ENCODE measurements around the gene LYL1.

The LYL1 gene

GRCh38 chr19:13056052-13056660, 46.5 kb downstream of the LYL1 start:
- Mint-ChIP-seq H3K36me3 (ENCODE audit: low read depth) (no peaks in the 10 kb centered on the region), H3K27me3 (ENCODE audit: low read depth) (peaks cover 54% of the 10 kb centered on the region), H3K27ac (peak overlapping the region; percentile 98 to 99 (median 99)), H3K9me3 (no peaks in the 10 kb centered on the region), H3K4me1 (peaks cover 89% of the 10 kb centered on the region), H3K4me3 (peak overlapping the region; percentile 62 to 76 (median 63))
- TF ChIP-seq, protein P1, sequence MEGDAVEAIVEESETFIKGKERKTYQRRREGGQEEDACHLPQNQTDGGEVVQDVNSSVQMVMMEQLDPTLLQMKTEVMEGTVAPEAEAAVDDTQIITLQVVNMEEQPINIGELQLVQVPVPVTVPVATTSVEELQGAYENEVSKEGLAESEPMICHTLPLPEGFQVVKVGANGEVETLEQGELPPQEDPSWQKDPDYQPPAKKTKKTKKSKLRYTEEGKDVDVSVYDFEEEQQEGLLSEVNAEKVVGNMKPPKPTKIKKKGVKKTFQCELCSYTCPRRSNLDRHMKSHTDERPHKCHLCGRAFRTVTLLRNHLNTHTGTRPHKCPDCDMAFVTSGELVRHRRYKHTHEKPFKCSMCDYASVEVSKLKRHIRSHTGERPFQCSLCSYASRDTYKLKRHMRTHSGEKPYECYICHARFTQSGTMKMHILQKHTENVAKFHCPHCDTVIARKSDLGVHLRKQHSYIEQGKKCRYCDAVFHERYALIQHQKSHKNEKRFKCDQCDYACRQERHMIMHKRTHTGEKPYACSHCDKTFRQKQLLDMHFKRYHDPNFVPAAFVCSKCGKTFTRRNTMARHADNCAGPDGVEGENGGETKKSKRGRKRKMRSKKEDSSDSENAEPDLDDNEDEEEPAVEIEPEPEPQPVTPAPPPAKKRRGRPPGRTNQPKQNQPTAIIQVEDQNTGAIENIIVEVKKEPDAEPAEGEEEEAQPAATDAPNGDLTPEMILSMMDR (IDR thresholded peaks at IDR 0.05; ENCODE audit: unreplicated experiment in 3 of 3) = no peak

DNA sequence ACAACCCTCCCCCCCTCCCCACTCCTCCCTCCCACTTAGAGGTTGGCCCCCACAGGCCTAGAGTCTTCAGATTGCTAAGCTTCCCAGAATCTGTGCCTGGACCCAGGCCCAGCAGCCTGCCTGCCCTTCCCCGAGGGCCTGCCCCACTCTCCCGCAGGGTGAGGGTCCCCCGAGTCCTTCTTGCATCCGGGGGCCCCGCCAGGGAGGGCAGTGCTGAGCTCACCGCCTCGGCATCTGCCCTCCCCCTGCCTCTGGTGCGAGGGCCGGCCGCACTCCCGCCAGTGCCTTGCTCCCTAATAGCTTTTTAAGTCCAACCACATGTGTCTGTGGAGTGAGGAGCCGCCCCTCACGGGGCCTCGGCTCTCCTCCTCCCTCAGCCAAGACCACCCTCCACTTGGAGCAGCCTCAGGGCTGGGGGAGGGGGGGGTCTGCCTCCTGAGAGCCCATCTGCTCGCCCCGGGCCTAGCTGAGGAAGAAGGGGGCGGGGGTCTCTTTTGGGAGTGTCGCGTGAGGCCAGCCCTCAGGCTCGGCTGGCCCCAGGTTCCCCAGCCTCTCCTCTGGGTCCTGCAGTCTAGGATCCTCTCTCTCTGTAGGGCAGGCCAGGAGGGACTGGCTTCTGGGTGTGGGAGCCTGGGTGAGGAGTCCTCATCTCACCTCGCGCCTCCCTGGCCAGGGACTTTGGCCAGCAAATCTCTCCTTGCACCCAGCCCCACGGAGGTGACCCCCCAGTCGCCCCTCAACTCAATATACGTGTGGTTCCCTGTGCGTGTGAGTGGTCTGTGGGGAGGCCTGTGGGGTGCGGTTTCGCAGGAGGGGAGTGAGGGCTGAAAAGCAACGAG, 47.2 kb downstream of the LYL1 start:
- no peaks in the 10 kb centered on the region for H3K36me3 Mint-ChIP-seq (ENCODE audit: low read depth)
- peak overlapping the region; percentile 98 to 99 (median 99) for H3K27ac Mint-ChIP-seq
- no peaks in the 10 kb centered on the region for H3K9me3 Mint-ChIP-seq
- peak overlapping the region; percentile 62 to 76 (median 63) for H3K4me3 Mint-ChIP-seq
- H3K4me1 Mint-ChIP-seq = peaks cover 89% of the 10 kb centered on the region
- TF ChIP-seq, protein P1 (IDR thresholded peaks at IDR 0.05; ENCODE audit: unreplicated experiment in 3 of 3) = no peak
- H3K27me3 Mint-ChIP-seq (ENCODE audit: low read depth) = peaks cover 55% of the 10 kb centered on the region

- Mint-ChIP-seq H3K27ac (peak overlapping the region; percentile 98 to 99 (median 99)), H3K36me3 (ENCODE audit: low read depth) (peaks cover 4% of the 10 kb centered on the region), H3K9me3 (no peaks in the 10 kb centered on the region), H3K27me3 (ENCODE audit: low read depth) (peaks cover 56% of the 10 kb centered on the region), H3K4me1 (peaks cover 95% of the 10 kb centered on the region), H3K4me3 (peak overlapping the region; percentile 41 to 61 (median 50))
- TF ChIP-seq, protein P1 (IDR thresholded peaks at IDR 0.05; ENCODE audit: unreplicated experiment in 3 of 3) = no peak
These were observed 47.9 kb downstream of the LYL1 start for GRCh38 chr19:13054626-13055212.

DNA sequence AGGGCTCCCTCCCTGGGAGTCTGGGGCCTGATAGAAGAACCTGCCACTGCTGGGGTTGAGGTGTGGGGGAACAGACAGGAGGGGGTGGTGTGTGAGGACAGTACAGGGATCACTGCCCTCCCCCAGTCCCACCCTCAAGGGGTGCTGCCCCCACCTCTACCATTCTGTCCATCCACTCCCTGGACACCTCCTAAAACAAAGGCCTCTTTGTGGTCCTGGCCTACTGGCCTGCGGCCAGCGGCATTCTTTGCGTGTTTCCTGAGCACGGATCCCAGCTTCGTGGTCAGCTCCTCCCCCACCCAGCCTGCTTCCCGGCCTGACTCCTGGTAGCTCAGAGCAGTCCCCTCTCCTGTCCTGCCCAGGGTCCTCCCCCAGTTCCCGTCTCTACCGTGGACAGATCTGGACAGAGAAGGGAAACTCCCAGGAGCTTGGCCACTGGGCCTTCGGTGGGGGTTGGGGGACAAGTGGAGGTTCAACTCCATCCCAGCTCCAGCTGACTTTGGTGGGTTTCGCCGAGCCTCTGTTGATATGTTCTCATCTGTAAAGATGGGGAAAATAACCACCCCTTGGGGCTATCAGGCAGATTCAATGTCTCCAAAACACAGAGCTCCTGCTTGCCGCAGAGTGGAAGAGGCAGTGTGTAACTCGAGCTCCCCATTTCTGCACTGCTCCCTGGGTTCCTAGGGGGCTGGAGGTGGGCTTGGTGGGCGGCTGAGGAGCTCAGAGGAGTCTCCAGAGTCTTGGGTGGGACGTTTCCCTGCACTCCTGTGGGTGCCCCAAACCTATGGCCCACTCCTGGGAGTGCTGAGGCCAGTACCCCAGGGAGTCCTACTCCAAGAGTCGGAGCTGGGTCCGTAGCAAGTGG, 48.7 kb downstream of the LYL1 start:
- H3K9me3 Mint-ChIP-seq = no peaks in the 10 kb centered on the region
- peak overlapping the region; percentile 98 to 99 (median 99) for H3K27ac Mint-ChIP-seq
- peaks cover 4% of the 10 kb centered on the region for H3K36me3 Mint-ChIP-seq (ENCODE audit: low read depth)
- TF ChIP-seq, protein P1 (IDR thresholded peaks at IDR 0.05; ENCODE audit: unreplicated experiment in 3 of 3) = no peak
- H3K27me3 Mint-ChIP-seq (ENCODE audit: low read depth) = peaks cover 55% of the 10 kb centered on the region
- H3K4me3 Mint-ChIP-seq = peak overlapping the region; percentile 59 to 77 (median 73)
- H3K4me1 Mint-ChIP-seq = peaks cover 90% of the 10 kb centered on the region

DNA sequence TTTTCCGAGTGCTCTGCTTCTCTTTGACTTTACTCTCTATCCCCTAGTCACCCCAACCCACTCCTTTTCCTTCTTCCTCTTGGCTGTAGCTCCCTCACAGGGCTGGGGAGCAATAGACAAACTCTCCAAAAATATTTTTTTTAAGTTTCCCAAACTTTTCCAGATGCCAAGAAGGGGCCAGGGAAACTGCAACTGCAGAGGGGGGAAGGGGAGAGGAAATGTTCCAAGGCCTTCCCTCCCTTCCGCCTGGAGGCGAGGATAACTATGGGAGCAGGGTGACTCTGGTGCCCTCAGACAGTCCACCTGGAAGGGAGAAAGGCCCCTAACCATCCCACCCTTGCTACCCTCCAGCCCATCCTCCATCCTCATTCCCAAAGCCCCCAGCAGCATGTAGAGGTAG, 49.4 kb downstream of the LYL1 start:
- peak overlapping the region; percentile 98 to 99 (median 99) for H3K27ac Mint-ChIP-seq
- H3K4me1 Mint-ChIP-seq = peaks cover 82% of the 10 kb centered on the region
- H3K9me3 Mint-ChIP-seq = no peaks in the 10 kb centered on the region
- peaks cover 4% of the 10 kb centered on the region for H3K36me3 Mint-ChIP-seq (ENCODE audit: low read depth)
- H3K27me3 Mint-ChIP-seq (ENCODE audit: low read depth) = peaks cover 49% of the 10 kb centered on the region
- H3K4me3 Mint-ChIP-seq = peak overlapping the region; percentile 53 to 77 (median 75)
- TF ChIP-seq, protein P1 (IDR thresholded peaks at IDR 0.05; ENCODE audit: unreplicated experiment in 3 of 3) = no peak
